K562 (cell line): ENCODE results near the gene SETD7. TPM values are rescaled to one million over a fixed set of nuclear protein-coding genes. Genes with fewer than 3 reads are reported as not detected.

Source experiments
- ATF7 ChIP-seq: fragments of 450-650 bp; IDR thresholded peaks from 2 replicates; pipeline ENCODE4 v1.7.1; 2014; ENCODE audit warnings: mild to moderate bottlenecking, moderate library complexity
- DLX4 ChIP-seq: fragments of 250-450 bp; sonication (Bioruptor Pico); IDR thresholded peaks from 2 replicates; pipeline ENCODE4 v1.6.1; 2021; ENCODE audit warnings: mild to moderate bottlenecking
- DPF2 ChIP-seq: fragments of 450-650 bp; IDR thresholded peaks from 2 replicates; pipeline ENCODE4 v1.6.1; 2016
- EP400 ChIP-seq: fragments of 450-650 bp; IDR thresholded peaks from 2 replicates; pipeline ENCODE4 v1.6.1; 2017; ENCODE audit warnings: antibody characterized with exemption, mild to moderate bottlenecking, moderate library complexity
- FOXA3 ChIP-seq, 2 experiments: fragments of 450-650 bp in 1 of 2; sonication (generic) in 1 of 2; formaldehyde crosslinking; IDR thresholded peaks in 1 of 2; conservative IDR thresholded peaks in 1 of 2; 2 replicates each; pipeline versions ENCODE4 v1.4.0 to v1.8.0; 2020 to 2022; ENCODE audit warnings: mild to moderate bottlenecking in 2 of 2, missing genetic modification reagents in 1 of 2
- GTF3C2 ChIP-seq: IDR thresholded peaks from 3 replicates; pipeline ENCODE4 v1.6.1; 2011; ENCODE audit warnings: borderline replicate concordance, mild to moderate bottlenecking, moderate library complexity; ENCODE audit not compliant: insufficient read length; ENCODE audit errors: extremely low read depth
- HBP1 ChIP-seq: fragments of 450-650 bp; formaldehyde crosslinking; IDR thresholded peaks from 2 replicates; pipeline ENCODE4 v1.4.0; 2022; ENCODE audit warnings: missing genetic modification characterization
- MIER1 ChIP-seq: fragments of 450-650 bp; IDR thresholded peaks from 2 replicates; pipeline ENCODE4 v1.6.1; 2016; ENCODE audit warnings: antibody characterized with exemption, mild to moderate bottlenecking, low read depth
- MTA3 ChIP-seq: fragments of 450-650 bp; formaldehyde crosslinking; IDR thresholded peaks from 2 replicates; pipeline ENCODE4 v1.6.1; 2017; ENCODE audit warnings: mild to moderate bottlenecking, borderline replicate concordance
- MYC ChIP-seq, 2 experiments: fragments of 250-450 bp in 1 of 2; sonication (Bioruptor Pico) in 1 of 2; IDR thresholded peaks; 2 replicates each; pipeline versions ENCODE4 v1.5.1 to v1.6.1; 2012 to 2021; ENCODE audit warnings: low read depth in 2 of 2, borderline replicate concordance in 1 of 2, improper control_type of control experiment in 1 of 2, low read length in 1 of 2, mild to moderate bottlenecking in 1 of 2, moderate library complexity in 1 of 2
- NBN ChIP-seq: fragments of 450-650 bp; IDR thresholded peaks from 2 replicates; pipeline ENCODE4 v1.6.1; 2016; ENCODE audit warnings: low read depth, mild to moderate bottlenecking
- RAD51 ChIP-seq: fragments of 450-650 bp; IDR thresholded peaks from 2 replicates; pipeline ENCODE4 v1.7.1; 2016; ENCODE audit warnings: low read depth, mild to moderate bottlenecking, borderline replicate concordance
- RBM39 ChIP-seq: fragments of 200-400 bp; formaldehyde crosslinking; optimal IDR thresholded peaks from 2 replicates; pipeline ENCODE3; 2018; ENCODE audit warnings: low read depth, low read length
- TAF9B ChIP-seq: fragments of 450-650 bp; IDR thresholded peaks from 2 replicates; pipeline ENCODE4 v1.6.1; 2018; ENCODE audit warnings: mild to moderate bottlenecking; ENCODE audit not compliant: partially characterized antibody
- UBTF ChIP-seq, 2 experiments: IDR thresholded peaks; 2 replicates each; pipeline ENCODE4 v1.6.1; 2012; ENCODE audit warnings: improper control_type of control experiment in 2 of 2, low read depth in 2 of 2, low read length in 2 of 2, borderline replicate concordance in 1 of 2
- ZEB2 ChIP-seq: fragments of 450-650 bp; IDR thresholded peaks from 2 replicates; pipeline ENCODE4 v1.6.1; 2016
- ZNF24 ChIP-seq: fragments of 450-650 bp; IDR thresholded peaks from 2 replicates; pipeline ENCODE4 v1.6.1; 2016
- ZNF277 ChIP-seq: fragments of 250-450 bp; sonication (Bioruptor Pico); IDR thresholded peaks from 2 replicates; pipeline ENCODE4 v1.8.0; 2022; ENCODE audit warnings: inconsistent platforms, mild to moderate bottlenecking, moderate library complexity, borderline replicate concordance
- ZNF511 ChIP-seq: sonication (generic); formaldehyde crosslinking; IDR thresholded peaks from 2 replicates; pipeline ENCODE4 v1.8.0; 2022; ENCODE audit warnings: mild to moderate bottlenecking, missing genetic modification reagents
- polyA plus RNA-seq, 8 experiments: library from polyadenylated mRNA; depleted of rRNA in 4 of 8; stranded (reverse) in 5 of 8; unstranded in 3 of 8; fragments of >200 nt; fragmentation: Nextera tagmentation in 2 of 8; fragmentation: Illumina TruSeq in 1 of 8; extraction: Ambion mirVana in 2 of 8; extraction: Trizol in 1 of 8; gene quantifications; 2 replicates each; pipeline versions ENCODE4 v1.2.1 to v1.2.3, GENCODE V29; 2011 to 2014; ENCODE audit warnings: inconsistent platforms in 1 of 8, missing spikeins in 1 of 8
- total RNA-seq, 7 experiments: library from RNA; depleted of rRNA in 6 of 7; stranded (reverse); fragments of >200 nt in 6 of 7; fragmentation: Illumina TruSeq in 2 of 7; extraction: Trizol in 2 of 7; gene quantifications; 2 replicates each; pipeline versions ENCODE4 v1.2.1 to v1.2.3, GENCODE V29; 2011 to 2021; ENCODE audit warnings: low replicate concordance in 1 of 7

Gene SETD7
- total and polyA plus RNA-seq, 9 of the 15 experiments (the other 6 are each of a cell fraction or from before 2014, with no cell fraction given), result 0.37 to 2.4 (median 1.7) TPM

- TF ChIP-seq RAD51 (peak; percentile 31; the same call in 1 of the 2 replicates), ZNF277 (CRISPR knock-in tag) (no peak), ATF7 (peak; percentile 44; the same call in 1 of the 2 replicates), RBM39 (peak; percentile 39), EP400 (no peak), DPF2 (peak; percentile 48), NBN (0 out of 2 replicates have a peak, but pooled peaks have one; percentile 83), MYC (IDR thresholded peaks at IDR 0.05; ENCODE audit: low read depth, low read length) (peak; percentile 84), MYC (CRISPR knock-in tag; IDR thresholded peaks at IDR 0.05; ENCODE audit: borderline replicate concordance, low read depth) (no peak; the same call in 1 of the 2 replicates), ZNF24 (no peak), MTA3 (0 out of 2 replicates have a peak, but pooled peaks have one; percentile 61), ZEB2 (peak; percentile 48; the same call in 1 of the 2 replicates), DLX4 (no peak), TAF9B (no peak), UBTF (IDR thresholded peaks at IDR 0.05; ENCODE audit: borderline replicate concordance in 1 of 2, low read depth in 2 of 2, low read length in 2 of 2) (no peak), GTF3C2 (peak; percentile 72), ZNF511 (CRISPR knock-in tag) (no peak), MIER1 (0 out of 2 replicates have a peak, but pooled peaks have one; percentile 64), HBP1 (CRISPR knock-in tag) (no peak), FOXA3 (CRISPR knock-in tag; conservative IDR thresholded peaks at IDR 0.05 in 1 of 2, IDR thresholded peaks at IDR 0.05 in 1 of 2) (peak in 1 of 2 experiments; percentile 46; a peak in 1 of 4 replicates)
Measured at GRCh38 chr4:139453041-139453370, 103.0 kb downstream of the SETD7 start (continued).
